SK-N-SH treated with all-trans-retinoic acid at 6 μM for 48 hours (cell line): ENCODE data around the gene AKIP1.
"Not testable (repeated sequence)": the region's sequence is repeated elsewhere in the genome, so short reads cannot be mapped to it uniquely, and the experiment has no call there.

ENCODE experiments used
- ATAC-seq: fragments of 200-7000 bp; cut with Tn5 transposase; 3 replicates; pipeline ENCODE4 v1.9.1; 2020; ENCODE audit warnings: mild to moderate bottlenecking, moderate library complexity
- ARNTL ChIP-seq: fragments of 450-650 bp; formaldehyde crosslinking; IDR thresholded peaks from 2 replicates; pipeline ENCODE4 v1.5.0; 2020; ENCODE audit warnings: low read depth, mild to moderate bottlenecking, moderate library complexity, borderline replicate concordance
- BACH2 ChIP-seq: fragments of 250-450 bp; sonication (Bioruptor Pico); IDR thresholded peaks from 2 replicates; pipeline ENCODE4 v1.9.0; 2021; ENCODE audit warnings: mild to moderate bottlenecking, borderline replicate concordance
- CREB5 ChIP-seq: fragments of 250-450 bp; sonication (Bioruptor Pico); IDR thresholded peaks from 2 replicates; pipeline ENCODE4 v1.5.1; 2020; ENCODE audit warnings: low read depth, mild to moderate bottlenecking, moderate library complexity
- CSRNP3 ChIP-seq: fragments of 250-450 bp; sonication (Bioruptor Pico); IDR thresholded peaks from 2 replicates; pipeline ENCODE4 v1.5.1; 2021; ENCODE audit warnings: mild to moderate bottlenecking, moderate library complexity
- GLIS3 ChIP-seq: fragments of 250-450 bp; sonication (Bioruptor Pico); IDR thresholded peaks from 2 replicates; pipeline ENCODE4 v1.5.0; 2020; ENCODE audit warnings: mild to moderate bottlenecking, moderate library complexity
- ISL1 ChIP-seq: fragments of 250-450 bp; sonication (Bioruptor Pico); IDR thresholded peaks from 2 replicates; pipeline ENCODE4 v2.1.2; 2022; ENCODE audit warnings: mild to moderate bottlenecking, moderate library complexity
- PATZ1 ChIP-seq: fragments of 250-450 bp; sonication (Bioruptor Pico); IDR thresholded peaks from 2 replicates; pipeline ENCODE4 v1.8.0; 2020; ENCODE audit warnings: mild to moderate bottlenecking, moderate library complexity, borderline replicate concordance
- POU6F1 ChIP-seq: fragments of 250-450 bp; sonication (Bioruptor Pico); IDR thresholded peaks from 2 replicates; pipeline ENCODE4 v1.8.0; 2021; ENCODE audit warnings: low read depth, mild to moderate bottlenecking, moderate library complexity, borderline replicate concordance
- PPARA ChIP-seq: fragments of 250-450 bp; sonication (Bioruptor Pico); IDR thresholded peaks from 2 replicates; pipeline ENCODE4 v1.5.0; 2020; ENCODE audit warnings: mild to moderate bottlenecking, borderline replicate concordance
- SNAI2 ChIP-seq: fragments of 250-450 bp; sonication (Bioruptor Pico); IDR thresholded peaks from 2 replicates; pipeline ENCODE4 v1.5.0; 2020; ENCODE audit warnings: mild to moderate bottlenecking, moderate library complexity
- TCF4 ChIP-seq: fragments of 250-450 bp; sonication (Bioruptor Pico); IDR thresholded peaks from 2 replicates; pipeline ENCODE4 v1.8.0; 2021; ENCODE audit warnings: mild to moderate bottlenecking, moderate library complexity, borderline replicate concordance
- TOX ChIP-seq: fragments of 250-450 bp; sonication (Bioruptor Pico); IDR thresholded peaks from 2 replicates; pipeline ENCODE4 v1.8.0; 2021; ENCODE audit warnings: mild to moderate bottlenecking, moderate library complexity, borderline replicate concordance
- TSHZ2 ChIP-seq: fragments of 250-450 bp; sonication (Bioruptor Pico); IDR thresholded peaks from 2 replicates; pipeline ENCODE4 v1.5.0; 2020; ENCODE audit warnings: mild to moderate bottlenecking, moderate library complexity
- ZC3H10 ChIP-seq: fragments of 250-450 bp; sonication (Bioruptor Pico); IDR thresholded peaks from 2 replicates; pipeline ENCODE4 v1.5.1; 2021; ENCODE audit warnings: mild to moderate bottlenecking, moderate library complexity
- ZFP3 ChIP-seq: fragments of 250-450 bp; sonication (Bioruptor Pico); IDR thresholded peaks from 2 replicates; pipeline ENCODE4 v1.5.0; 2020; ENCODE audit warnings: mild to moderate bottlenecking, moderate library complexity
- ZFP30 ChIP-seq: fragments of 450-650 bp; formaldehyde crosslinking; IDR thresholded peaks from 2 replicates; pipeline ENCODE4 v1.5.0; 2022; ENCODE audit warnings: mild to moderate bottlenecking, moderate library complexity
- ZNF70 ChIP-seq: fragments of 450-650 bp; formaldehyde crosslinking; IDR thresholded peaks from 2 replicates; pipeline ENCODE4 v1.5.0; 2020; ENCODE audit warnings: mild to moderate bottlenecking, moderate library complexity

Gene AKIP1

GRCh38 chr11:8932564-8933180, 21.7 kb downstream of the AKIP1 start, which contains the start of gene C11orf16 (continued):
- TF ChIP-seq ARNTL: no peak

- TF ChIP-seq ARNTL (no peak), GLIS3 (CRISPR knock-in tag) (no peak), PPARA (CRISPR knock-in tag) (no peak), PATZ1 (CRISPR knock-in tag) (no peak), POU6F1 (no peak), ZFP3 (no peak), CREB5 (CRISPR knock-in tag) (no peak), ZNF70 (CRISPR knock-in tag) (no peak), TSHZ2 (CRISPR knock-in tag) (no peak), TCF4 (CRISPR knock-in tag) (no peak), ISL1 (CRISPR knock-in tag) (no peak), SNAI2 (CRISPR knock-in tag) (no peak), ZC3H10 (CRISPR knock-in tag) (no peak), TOX (no peak), ZFP30 (CRISPR knock-in tag) (no peak)
- peak; percentile 23; the same call in 2 of the 3 replicates for ATAC-seq
Observed at GRCh38 chr11:8933931-8934330, 22.9 kb downstream of the AKIP1 start.

- peak; percentile 90 for ATAC-seq
- TF ChIP-seq ZC3H10 (CRISPR knock-in tag) (no peak), GLIS3 (CRISPR knock-in tag) (no peak), ZNF70 (CRISPR knock-in tag) (no peak)
Observed at GRCh38 chr11:8934742-8935488, 23.9 kb downstream of the AKIP1 start.

- ATAC-seq: not testable (repeated sequence)
Observed at GRCh38 chr11:8935789-8936188, 24.8 kb downstream of the AKIP1 start.

- TF ChIP-seq ZNF70 (CRISPR knock-in tag) (no peak), ZFP3 (no peak), SNAI2 (CRISPR knock-in tag) (no peak), PATZ1 (CRISPR knock-in tag) (no peak), ISL1 (CRISPR knock-in tag) (no peak), CSRNP3 (CRISPR knock-in tag) (no peak), TOX (no peak), TSHZ2 (CRISPR knock-in tag) (no peak), BACH2 (CRISPR knock-in tag) (no peak), ZC3H10 (CRISPR knock-in tag) (no peak)
- ATAC-seq: no peak
Observed at GRCh38 chr11:8937159-8937558, 26.2 kb downstream of the AKIP1 start.
